NOMO-1 treated with DMSO at 0.1 percent for 48 hours (cell line): ENCODE data around the gene SUN5.

Experiments used
- DNase-seq: peaks from one replicate; lab custom pipeline; 2025; ENCODE audit not compliant: unreplicated experiment; lab: John Stamatoyannopoulos, UW

Gene SUN5

DNA sequence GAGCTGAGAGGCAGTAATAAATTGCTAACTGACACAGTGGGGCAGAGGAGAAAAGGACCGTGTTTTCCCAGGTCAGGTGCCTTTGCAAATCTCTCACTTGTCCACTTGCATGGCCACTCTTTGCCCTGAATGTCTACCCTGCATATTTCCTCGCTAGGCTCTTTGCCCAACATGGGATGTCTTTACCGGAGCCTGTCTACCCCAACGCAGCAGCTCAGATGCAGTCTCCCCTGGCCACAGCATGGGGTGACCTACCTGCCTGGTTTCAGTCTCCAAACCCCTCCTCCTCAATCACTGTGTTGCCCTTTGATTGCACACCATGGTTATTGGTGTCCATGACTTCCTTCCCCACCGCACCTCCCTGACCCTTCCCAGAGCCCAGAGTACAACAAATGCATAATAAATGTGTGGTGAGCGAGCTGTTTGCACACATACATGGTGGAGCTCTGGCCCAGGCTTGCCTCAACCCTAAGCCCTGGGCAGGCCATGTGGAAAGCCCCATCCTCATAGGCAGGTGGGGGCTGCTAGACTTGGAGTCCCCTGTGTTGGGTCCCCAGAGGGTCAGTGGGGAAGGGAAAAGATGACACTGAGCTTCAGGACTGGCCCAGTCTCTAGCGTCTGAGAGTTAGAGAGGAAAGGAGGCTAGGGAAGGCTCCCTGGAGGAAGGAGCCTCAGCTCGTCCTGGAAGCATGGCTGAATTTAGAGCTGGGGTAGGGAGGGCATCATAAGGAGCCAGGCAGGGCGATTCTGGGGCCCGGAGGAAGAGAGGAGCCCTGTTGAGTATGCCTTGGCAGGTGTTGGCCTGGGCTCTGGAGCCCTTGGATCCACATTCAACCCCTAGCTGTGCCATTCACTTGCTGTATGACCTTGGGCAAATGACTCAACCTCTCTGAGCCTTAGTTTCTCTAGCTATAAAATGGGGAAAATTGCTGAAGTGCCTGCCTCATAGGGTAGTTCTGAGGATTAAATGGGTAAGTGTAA lies 22.8 kb upstream of the SUN5 start:
- no peak for DNase-seq

DNA sequence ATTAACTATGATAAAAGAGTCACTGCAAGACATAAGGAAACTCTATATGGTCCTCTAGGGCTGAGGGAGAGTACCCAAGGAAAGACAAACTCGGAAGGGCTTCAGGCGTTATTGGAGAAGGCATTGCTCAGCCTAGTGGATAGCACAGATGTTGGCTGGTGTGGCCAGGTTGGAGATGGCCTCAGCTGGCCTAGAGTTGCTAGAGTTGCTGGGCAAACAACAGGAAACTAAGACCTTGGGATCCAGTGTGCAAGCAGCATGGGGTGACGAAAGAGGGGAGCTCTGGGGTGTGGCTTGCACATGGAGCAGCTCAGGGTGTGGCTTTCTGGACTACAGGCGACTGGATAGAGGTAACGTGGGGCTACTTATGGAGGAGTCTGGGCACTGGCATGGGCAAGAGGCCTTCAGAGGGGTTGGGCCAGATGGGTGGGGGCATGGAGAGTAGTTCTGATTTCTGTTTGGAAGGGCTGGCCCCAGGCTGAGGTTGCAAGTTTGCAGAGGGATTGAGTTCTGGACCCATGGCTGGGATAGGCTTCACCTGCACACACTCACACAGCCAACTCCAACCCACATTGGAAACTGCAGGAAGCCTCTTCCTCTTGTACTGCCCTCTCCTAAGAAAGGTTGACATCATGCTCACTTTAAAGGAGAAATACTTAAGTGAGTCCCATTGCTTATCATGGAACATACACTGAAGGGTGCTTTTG lies 22.0 kb upstream of the SUN5 start:
- no peak for DNase-seq

DNA sequence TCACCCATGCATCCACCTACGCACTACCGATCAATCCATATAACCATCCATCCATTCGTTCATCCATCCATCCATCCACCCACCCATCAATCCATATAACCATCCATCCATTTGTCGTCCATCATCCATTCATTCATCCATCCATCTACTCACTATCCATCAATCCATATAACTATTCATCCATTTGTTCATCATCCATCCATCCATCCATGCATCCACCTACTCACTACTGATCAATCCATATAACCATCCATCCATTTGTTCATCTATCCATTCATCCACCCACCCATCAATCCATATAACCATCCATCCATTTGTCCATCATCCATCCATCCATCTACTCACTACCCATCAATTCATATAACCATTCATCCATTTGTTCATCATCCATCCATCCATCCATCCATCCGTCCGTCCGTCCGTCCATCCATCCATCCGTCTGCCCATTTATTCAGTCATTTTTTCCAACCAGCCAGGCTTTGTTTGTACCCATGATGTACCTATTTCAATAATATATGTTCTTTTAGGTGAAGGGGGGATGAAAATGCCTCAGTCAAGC lies 21.2 kb upstream of the SUN5 start:
- DNase-seq, result no peak

DNA sequence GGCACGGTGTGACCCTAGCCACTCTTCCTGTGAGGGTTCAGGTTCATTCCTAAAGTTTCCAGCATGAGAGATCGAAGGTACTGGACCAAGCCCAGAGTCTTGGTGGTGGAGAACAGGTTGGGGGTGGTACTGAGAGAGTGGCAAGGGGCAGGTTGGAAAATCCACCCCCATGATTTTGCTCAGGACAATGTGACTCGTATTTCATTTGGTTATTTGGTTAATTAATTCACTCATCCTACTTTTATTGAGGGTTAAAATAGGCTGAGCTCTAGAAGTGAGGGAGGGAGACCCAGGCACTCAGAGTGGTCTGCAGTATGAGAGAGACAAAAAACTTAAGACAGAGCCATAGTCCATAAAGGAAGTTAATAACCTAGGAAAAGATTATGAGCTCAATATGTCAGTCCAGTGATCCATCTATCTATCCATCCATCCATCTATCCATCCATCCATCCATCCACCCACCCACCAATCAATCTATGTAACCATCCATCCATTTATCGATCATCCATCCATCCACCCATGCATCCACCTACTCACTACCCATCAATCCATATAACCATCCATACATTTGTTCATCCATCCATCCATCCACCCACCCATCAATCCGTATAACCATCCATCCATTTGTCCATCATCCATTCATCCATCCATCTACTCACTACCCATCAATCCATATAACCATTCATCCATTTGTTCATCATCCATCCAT lies 20.5 kb upstream of the SUN5 start:
- no peak for DNase-seq

DNA sequence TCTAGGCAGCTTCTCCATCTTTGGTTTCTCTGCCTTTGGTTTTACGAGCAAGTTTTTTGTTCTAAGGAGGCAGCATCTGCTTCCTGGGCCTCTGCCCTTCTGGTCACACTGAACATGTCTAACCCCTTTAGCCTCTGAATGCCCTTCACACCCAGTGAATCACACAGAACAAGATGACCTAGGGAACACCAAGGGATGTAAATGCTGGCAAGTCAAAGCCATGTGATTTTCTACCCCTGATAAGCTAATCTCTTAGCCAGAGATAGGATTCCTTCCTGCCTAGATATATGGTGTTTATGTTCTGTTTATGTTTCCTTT lies 20.0 kb upstream of the SUN5 start:
- DNase-seq, result no peak

DNA sequence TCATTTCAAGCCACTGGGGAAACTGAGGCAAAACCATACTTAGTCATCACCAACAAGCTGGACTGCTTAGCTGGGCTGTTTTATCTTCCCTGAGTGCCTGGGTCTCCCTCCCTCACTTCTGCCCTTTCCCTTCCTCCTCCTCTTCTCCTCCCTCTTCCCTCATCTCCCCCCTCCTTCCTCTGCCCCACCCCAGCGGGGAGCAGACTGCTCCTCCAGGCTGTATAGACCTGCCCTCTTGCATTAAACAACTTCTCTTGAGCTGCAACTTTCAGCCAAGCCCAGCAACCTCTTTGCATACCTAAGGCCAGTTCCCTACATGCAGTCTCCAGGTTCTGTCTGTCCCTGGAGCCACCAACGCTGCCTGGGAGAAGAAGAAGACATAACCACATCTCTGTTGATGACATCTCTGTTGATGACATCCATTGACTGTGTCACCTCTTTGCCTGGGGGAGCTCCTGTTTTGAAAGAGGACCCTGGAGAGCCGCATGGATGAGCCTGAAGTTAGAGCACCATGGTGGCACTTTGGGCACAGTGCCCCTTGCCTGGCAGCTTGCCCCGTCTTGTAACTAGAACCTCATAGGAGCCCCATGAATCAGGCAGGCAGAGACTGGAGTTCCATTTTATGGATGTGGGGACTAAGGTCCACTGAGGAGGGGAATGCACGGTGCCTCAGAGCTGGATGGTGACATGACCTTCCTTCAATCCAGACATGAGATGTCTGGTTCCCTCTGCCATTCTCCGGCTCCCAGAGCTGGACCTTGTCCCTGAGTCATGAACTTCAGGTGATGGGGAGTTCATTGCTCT lies 19.4 kb upstream of the SUN5 start:
- no peak for DNase-seq

DNA sequence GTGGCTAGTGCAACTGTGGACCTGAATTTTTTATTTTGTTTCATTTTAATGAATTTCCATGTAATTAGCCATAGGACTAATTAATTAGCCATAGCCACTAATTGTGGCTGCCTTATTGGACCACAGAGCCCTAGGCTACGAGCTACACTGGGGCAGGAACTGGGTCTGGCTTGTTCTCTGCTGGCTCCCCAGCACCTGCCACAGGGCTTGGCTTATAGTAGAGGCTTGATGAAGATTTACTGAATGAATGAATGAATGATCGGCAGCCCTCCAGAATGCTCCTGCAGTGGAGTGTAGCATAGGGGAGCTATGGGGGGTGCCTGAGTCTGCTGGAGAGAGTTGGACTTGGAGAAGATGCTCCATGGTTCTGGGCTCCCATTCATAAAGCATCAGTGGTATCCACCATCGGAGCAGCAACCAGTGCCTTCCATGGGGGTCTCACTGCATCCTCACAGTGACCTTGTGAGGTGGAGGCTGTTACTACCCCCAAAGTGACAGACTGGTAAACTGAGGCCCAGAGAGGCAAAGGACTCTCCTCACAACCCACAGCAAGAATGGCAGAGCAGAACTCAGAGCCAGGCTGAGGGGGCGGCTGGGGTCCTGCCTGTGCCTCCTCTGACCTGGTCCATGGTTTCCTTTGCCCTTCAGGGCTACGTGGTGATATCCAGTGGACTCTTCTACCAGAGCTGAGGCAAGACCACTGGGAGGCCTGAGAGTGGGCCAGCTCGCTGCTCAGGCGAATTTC lies 18.6 kb upstream of the SUN5 start:
- DNase-seq, result no peak

DNA sequence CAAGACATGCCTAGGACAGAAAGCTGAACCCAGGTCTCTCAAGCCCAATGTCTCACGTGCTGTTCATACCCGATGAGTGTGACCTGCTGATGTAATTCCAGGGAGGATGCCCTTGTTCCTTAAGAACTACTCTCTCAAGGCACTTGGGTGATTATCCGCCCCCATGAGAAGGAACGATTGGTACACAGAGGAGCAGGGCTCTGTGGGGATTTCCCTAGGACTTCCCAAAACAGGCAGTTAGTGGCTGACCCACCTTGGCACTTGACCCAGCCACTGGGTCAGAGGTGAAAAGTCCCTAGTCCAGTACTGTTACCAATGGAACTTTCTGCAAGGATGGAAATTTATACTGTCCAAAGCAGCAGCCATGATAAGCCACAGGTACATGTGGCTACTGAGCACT lies 18.1 kb upstream of the SUN5 start:
- no peak for DNase-seq

DNA sequence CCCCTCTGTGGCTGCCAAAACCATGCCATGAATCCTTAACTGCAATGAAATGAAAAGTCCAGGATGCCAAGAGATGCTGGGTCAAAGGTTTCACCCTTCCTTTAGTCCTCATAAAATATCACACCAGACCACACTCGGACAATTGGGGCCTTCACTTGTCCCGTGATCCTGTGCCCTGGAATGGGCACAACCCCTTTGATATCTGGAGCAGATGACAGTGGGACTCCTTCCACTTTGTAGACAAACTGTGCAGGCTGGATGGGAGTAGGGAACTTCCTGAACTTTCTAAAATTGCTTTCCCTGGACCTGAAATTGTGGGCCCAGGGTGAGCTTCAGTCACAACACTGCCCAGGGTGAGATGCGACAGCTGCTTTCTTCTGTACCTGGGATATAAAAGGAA lies 17.6 kb upstream of the SUN5 start:
- DNase-seq, result no peak

DNA sequence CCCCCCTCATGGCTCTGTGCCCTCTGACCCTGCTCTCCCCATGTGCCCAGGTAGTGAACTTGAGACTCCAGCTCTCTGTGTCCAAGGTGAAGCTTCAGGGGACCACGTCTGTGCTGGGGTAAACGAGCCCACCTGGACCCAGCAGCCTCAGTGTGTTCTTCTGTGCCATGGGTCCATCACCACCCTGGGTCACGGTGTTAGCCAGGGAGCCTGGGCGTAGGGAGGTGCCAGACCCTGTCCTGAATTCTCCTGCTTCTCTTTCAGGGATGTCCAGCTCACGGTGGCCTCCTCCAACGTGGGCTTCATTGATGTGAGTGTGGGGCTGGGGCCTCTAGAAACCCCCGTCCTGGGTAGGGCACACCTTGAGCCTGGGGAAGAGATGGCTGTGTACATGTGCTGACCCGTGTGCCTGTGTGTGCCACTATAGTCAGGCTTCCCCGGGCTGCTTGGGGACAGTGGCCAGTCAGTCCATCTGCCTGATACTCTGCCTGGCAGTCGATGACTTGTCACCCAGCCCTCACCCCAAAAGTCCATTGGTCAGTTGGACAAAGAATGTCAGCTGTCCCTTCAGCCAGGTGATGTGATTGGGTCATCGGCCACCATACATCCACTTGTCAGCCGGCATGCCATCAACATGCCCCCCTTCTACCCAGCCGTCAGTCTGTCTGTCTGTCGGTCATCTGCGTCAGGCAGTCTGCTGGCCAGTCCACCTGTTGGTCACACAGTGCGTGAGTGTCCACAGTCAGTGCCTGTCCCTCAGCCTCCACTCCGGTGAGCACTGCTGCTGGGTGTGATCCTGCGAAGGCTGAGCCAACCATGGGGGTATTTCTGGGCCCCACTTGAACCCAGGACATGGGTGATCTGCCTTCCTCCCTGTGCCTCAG lies 16.3 kb upstream of the SUN5 start:
- no peak for DNase-seq

DNA sequence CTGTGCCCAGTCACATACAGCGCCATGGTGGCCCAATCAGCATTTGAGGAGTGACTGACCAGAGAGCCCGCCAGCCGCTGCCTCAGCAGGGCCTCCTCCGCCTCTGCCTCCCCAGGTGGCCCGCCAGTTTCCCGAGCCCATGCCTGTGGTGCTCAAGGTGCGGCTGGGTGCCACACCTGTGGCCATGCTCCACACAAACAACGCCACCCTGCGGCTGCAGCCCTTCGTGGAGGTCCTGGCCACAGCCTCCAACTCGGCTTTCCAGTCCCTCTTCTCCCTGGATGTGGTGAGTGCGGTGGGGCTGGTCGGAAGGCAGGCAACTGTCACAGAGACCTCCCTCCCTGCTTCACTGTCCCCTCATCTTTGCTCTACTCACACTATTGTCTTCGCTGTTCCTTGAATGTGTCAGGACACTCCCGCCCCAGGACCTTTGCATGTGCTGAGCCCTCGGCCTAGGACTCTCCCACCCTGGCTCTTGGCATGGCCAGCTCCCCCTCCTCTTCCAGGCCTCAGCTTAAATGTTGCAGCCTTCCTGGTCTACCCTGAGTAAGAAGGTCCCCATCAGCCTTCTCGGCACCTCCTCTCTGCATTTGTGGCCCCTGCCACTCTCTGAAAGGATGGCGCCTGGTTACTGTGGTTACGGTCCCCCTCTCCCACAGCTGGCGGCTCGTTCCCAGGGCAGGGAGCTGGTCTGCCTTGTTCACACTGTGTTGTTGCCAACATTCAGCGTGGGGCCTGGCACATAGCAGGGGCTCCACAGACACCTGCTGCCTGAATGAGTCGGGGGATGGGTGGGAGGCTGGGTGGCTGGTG lies 15.4 kb upstream of the SUN5 start:
- DNase-seq, result no peak

DNA sequence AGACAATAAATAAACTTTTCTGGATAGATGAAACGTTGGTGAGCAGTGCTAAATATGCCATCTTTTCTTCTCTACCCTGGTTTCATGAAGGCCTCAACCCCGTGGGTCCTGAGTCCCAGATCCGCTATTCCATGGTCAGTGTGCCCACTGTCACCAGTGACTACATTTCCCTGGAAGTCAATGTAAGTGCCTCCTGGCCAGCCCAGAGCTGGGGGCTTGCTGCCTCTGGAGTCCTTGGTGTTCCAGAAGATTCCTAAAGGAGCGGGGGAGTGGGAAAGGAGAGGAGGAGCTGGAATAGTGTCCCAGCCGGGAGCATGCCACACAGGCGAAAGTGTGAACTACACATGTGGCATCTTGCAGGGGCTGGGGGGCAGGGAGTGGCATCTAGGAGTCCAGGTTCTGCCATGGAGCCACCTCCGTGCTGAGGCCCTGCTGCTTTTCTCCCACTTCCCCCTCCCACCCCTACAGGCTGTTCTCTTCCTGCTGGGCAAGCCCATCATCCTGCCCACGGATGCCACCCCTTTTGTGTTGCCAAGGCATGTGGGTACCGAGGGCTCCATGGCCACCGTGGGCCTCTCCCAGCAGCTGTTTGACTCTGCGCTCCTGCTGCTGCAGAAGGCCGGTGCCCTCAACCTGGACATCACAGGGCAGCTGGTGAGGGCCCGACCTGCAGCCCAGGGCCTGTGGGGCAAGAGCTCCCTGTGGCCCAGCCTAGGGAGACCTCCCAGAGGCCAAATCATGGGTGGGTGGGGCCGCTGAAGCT lies 14.1 kb upstream of the SUN5 start:
- no peak for DNase-seq

DNA sequence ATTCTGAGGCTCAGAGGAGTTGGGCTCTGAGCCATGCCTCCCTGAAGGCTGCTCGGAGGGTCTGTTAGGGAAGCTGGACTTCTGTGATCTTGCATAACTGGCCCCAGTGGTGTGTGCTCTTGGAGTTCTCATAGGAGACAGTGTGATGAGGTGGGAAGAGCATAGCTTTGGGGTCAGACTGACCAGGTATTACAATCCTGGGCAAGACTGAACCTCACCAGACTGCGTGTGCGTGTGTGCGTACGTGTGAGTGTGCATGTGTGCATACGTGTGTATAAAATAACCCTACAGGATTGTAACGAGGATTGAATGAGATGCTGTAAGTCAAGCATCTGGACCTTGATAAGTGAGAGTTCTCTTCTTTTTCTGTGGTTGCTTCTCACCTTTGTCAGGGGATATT lies 13.3 kb upstream of the SUN5 start:
- DNase-seq, result no peak

DNA sequence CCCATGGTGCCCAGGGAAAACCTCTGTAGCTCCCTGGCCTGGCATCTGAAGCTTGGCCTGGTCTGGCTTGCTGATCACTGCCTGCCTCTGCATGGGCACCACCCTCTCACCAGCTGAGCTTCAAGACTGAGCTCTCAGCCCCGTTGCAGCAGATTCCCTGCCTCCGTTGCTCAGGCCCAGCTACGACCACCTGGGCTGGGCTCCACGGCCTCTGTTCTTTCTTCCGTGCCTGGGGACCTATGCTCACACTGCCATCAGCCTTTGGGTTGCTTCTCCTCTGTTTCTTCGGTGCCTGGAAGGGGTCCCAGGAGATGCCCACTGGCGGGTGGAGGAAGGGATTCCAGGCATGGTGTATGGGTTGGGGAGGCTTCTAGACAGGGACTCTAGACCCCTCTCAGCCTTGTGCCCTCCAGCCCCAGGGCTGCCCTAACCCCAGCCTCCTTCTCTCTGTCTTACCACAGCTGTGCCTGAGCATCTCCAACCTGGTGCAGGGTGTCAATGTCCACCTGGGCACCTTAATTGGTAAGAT lies 12.4 kb upstream of the SUN5 start:
- no peak for DNase-seq

DNA sequence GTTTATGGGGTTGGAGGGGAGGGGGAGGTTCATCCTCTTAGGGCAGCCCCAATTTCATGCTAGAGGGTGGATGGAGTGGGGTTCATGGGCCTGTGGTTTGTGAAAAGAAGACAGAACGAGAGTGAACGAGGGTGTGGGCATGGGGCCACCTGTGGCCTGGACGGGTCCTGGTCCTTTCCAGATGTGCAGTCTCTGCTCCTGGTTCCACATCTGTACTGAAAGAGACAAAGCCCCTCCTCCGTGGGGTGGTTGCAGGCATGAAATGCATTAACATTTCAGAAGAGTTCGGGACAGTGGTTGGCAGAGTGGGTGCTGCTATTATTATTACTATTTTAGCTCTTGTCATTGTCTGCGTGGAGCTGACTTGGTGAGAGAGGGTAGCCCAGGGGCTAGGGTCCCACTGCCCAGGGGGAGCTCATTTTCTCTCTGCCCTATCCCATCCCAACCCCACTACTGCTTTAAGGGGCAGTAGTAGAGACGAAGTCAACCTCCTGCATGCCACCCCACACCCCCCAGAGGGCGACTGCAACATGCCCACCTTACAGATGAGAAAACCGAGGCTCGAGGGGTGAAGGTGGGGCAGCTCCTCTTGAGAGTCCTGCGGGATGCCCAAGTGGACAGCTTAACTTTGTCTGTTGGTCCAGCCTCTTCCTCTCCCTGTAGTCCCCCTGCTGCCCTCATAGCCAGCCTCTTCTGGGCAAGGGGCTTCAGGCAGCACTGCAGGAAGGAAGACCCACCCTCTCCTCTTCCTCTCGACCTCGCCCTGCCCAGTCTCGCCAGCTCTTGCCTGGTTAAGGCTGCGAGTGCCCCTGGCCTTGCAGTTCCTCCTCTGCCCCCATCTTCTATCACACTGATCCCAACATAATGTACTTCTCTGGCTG lies 11.7 kb upstream of the SUN5 start:
- no peak for DNase-seq

DNA sequence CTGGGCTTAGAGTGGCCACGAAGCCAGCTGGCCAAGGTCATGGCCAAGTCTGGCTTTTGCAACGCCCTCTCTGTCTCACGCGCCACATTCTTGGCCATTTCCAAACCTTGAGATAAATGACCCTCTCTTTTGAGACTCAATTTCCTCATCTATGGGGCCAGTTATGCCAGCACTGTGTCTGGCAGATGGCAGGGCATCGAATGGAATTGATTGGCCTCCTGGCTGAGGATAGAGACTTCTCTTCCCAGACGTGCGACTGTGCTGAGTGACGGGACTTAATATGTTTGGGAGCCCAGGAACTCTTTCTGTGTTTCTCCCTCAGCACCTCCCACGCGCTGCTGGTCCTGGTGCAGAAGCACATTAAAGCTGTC lies 10.9 kb upstream of the SUN5 start:
- no peak for DNase-seq
